ENCODE results near the gene JPH2. TPM values are rescaled to one million over a fixed set of nuclear protein-coding genes. Genes with fewer than 3 reads are reported as not detected.

JPH2 gene
- total and polyA plus RNA-seq, 10 of the 15 experiments (the other 5 are each of a cell fraction or from before 2014, with no cell fraction given): 0.16 TPM; not detected in 9

DNA sequence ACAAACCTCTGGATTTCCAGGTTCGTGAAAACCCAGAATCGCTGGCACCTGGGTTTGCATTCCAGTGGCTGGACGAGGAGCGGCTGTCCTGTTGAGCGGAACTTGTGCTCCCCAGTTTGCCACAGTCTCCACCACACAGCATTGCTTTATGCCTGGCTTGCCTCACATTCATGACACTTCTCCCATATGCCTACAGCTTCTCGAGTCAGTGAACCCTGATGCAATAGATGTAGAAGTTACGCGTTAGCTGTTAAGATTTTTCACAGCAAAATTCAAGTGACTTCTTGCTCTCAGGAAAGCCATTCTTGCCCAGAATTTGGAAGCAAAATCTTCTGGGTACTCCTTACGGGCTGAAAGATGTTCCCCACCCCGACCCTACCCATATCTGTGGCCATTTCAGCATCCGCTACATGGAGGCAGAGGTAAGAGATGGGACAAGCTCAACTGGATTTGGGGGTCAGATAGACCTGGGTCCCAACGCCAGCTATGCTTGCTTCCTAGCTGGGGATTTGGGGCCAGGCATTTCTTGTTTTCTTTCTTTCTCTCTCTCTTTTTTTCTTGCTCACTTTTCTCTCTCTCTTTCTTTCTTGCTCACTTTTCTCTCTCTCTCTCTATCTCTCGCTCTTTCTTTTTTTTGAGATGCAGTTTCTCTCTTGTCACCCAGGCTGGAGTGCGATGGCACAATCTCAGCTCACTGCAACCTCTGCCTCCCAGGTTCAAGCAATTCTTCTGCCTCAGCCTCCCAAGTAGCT, 47.8 kb upstream of the JPH2 start:
- no peak overlapping the region for H3K27ac ChIP-seq (ENCODE audit: control insufficient read depth, insufficient read depth)
- ChIA-PET RAD21 (ENCODE audit: unreplicated experiment) (interaction anchor here (0.6 to 0.8 kb wide), 2 partner anchors 18 to 123 kb away, joined by 3 read pairs; no protein-coding TSS in a partner anchor), POLR2A (interaction anchor here (0.6 kb wide), 1 partner anchor 493 kb away, joined by 3 read pairs; no protein-coding TSS in a partner anchor), CTCF (interaction anchor here (0.6 to 3.6 kb wide), 4 partner anchors 9 to 370 kb away, joined by 3 to 12 read pairs (median 3); partner anchors contain the start of gene FITM2), SMC1A (ENCODE audit: uncharacterized antibody, unreplicated experiment) (no interaction called here)
- H3K79me2 ChIP-seq (ENCODE audit: control insufficient read depth, insufficient read depth, low read length): no peaks in the 10 kb centered on the region
- no peak for ATAC-seq
- no peak for FAIRE-seq
- H3K27me3 ChIP-seq (replicated peaks in 1 of 2; ENCODE audit: control insufficient read depth in 2 of 2, insufficient read depth in 2 of 2, low read length in 1 of 2): no peaks in the 10 kb centered on the region; a peak in 1 of 4 replicates
- intact Hi-C loops (cut with micrococcal nuclease; ENCODE audit: unreplicated experiment): no loop called here
- no peaks in the 10 kb centered on the region for H3K36me3 ChIP-seq (ENCODE audit: control insufficient read depth in 2 of 2, insufficient read depth in 2 of 2, low read length in 1 of 2)
- H3K4me2 ChIP-seq (ENCODE audit: control insufficient read depth, insufficient read depth): no peak overlapping the region
- in situ Hi-C loops (cut with MboI): no loop called here
- no peak for TF ChIP-seq JUND (IDR thresholded peaks at IDR 0.05; ENCODE audit: low read depth, low read length)
- no peak for TF ChIP-seq YY1 (IDR thresholded peaks at IDR 0.05; ENCODE audit: low read depth, low read length)
- no peak for TF ChIP-seq ZNF274 (IDR thresholded peaks at IDR 0.05; ENCODE audit: insufficient read depth, insufficient read length)
- TF ChIP-seq NR2C1 (IDR thresholded peaks at IDR 0.05): no peak
- TF ChIP-seq NFIC (IDR thresholded peaks at IDR 0.05; ENCODE audit: low read depth, low read length): no peak
- TF ChIP-seq, protein P1, sequence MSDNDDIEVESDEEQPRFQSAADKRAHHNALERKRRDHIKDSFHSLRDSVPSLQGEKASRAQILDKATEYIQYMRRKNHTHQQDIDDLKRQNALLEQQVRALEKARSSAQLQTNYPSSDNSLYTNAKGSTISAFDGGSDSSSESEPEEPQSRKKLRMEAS (IDR thresholded peaks at IDR 0.05; ENCODE audit: low read depth, low read length): no peak
- no peak for TF ChIP-seq EZH2 (IDR thresholded peaks at IDR 0.05; ENCODE audit: borderline replicate concordance, control insufficient read depth, low read depth, low read length)
- no peak for TF ChIP-seq EP300 (IDR thresholded peaks at IDR 0.05; ENCODE audit: borderline replicate concordance in 1 of 2, control insufficient read depth in 1 of 2, low read depth in 2 of 2, low read length in 2 of 2)
- TF ChIP-seq ESRRA (IDR thresholded peaks at IDR 0.05; ENCODE audit: low read length): no peak
- no peak for TF ChIP-seq HDGF (IDR thresholded peaks at IDR 0.05)
- TF ChIP-seq, protein P2, sequence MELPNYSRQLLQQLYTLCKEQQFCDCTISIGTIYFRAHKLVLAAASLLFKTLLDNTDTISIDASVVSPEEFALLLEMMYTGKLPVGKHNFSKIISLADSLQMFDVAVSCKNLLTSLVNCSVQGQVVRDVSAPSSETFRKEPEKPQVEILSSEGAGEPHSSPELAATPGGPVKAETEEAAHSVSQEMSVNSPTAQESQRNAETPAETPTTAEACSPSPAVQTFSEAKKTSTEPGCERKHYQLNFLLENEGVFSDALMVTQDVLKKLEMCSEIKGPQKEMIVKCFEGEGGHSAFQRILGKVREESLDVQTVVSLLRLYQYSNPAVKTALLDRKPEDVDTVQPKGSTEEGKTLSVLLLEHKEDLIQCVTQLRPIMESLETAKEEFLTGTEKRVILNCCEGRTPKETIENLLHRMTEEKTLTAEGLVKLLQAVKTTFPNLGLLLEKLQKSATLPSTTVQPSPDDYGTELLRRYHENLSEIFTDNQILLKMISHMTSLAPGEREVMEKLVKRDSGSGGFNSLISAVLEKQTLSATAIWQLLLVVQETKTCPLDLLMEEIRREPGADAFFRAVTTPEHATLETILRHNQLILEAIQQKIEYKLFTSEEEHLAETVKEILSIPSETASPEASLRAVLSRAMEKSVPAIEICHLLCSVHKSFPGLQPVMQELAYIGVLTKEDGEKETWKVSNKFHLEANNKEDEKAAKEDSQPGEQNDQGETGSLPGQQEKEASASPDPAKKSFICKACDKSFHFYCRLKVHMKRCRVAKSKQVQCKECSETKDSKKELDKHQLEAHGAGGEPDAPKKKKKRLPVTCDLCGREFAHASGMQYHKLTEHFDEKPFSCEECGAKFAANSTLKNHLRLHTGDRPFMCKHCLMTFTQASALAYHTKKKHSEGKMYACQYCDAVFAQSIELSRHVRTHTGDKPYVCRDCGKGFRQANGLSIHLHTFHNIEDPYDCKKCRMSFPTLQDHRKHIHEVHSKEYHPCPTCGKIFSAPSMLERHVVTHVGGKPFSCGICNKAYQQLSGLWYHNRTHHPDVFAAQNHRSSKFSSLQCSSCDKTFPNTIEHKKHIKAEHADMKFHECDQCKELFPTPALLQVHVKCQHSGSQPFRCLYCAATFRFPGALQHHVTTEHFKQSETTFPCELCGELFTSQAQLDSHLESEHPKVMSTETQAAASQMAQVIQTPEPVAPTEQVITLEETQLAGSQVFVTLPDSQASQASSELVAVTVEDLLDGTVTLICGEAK (IDR thresholded peaks at IDR 0.05; ENCODE audit: borderline replicate concordance): no peak
- TF ChIP-seq, protein P3, sequence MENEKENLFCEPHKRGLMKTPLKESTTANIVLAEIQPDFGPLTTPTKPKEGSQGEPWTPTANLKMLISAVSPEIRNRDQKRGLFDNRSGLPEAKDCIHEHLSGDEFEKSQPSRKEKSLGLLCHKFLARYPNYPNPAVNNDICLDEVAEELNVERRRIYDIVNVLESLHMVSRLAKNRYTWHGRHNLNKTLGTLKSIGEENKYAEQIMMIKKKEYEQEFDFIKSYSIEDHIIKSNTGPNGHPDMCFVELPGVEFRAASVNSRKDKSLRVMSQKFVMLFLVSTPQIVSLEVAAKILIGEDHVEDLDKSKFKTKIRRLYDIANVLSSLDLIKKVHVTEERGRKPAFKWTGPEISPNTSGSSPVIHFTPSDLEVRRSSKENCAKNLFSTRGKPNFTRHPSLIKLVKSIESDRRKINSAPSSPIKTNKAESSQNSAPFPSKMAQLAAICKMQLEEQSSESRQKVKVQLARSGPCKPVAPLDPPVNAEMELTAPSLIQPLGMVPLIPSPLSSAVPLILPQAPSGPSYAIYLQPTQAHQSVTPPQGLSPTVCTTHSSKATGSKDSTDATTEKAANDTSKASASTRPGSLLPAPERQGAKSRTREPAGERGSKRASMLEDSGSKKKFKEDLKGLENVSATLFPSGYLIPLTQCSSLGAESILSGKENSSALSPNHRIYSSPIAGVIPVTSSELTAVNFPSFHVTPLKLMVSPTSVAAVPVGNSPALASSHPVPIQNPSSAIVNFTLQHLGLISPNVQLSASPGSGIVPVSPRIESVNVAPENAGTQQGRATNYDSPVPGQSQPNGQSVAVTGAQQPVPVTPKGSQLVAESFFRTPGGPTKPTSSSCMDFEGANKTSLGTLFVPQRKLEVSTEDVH (IDR thresholded peaks at IDR 0.05; ENCODE audit: low read depth, partially characterized antibody): no peak
- TF ChIP-seq MTA2 (IDR thresholded peaks at IDR 0.05; ENCODE audit: low read depth): no peak
- no peak for TF ChIP-seq DPF2 (IDR thresholded peaks at IDR 0.05)
- 50% methylated on average over 14 of the region's 14 CpGs for WGBS (ENCODE audit: insufficient coverage, insufficient replicate concordance, low lambda C conversion rate, missing lambda C conversion rate)
- no peaks in the 10 kb centered on the region for H3K9me3 ChIP-seq (replicated peaks; ENCODE audit: control insufficient read depth, insufficient read depth, low read length)
- no peak for DNase-seq (ENCODE audit: low read depth, low spot score)
- no peak overlapping the region for H3K9ac ChIP-seq (ENCODE audit: control insufficient read depth, insufficient read depth, low read length)
- no TSS peak for BruUV-seq (replicated peaks)
- no peak overlapping the region for H2AFZ ChIP-seq (ENCODE audit: control insufficient read depth, low read depth, low read length)
- H4K20me1 ChIP-seq (ENCODE audit: control insufficient read depth, insufficient read depth): no peaks in the 10 kb centered on the region
- no peak overlapping the region for H3K4me3 ChIP-seq
- no peaks in the 10 kb centered on the region for H3K4me1 ChIP-seq (ENCODE audit: control insufficient read depth, insufficient read depth, low read length)

Data from GM12878 (cell line).